Epithelial cell of prostate (primary cell): ENCODE results near the gene PHF21B.
"Not testable (repeated sequence)": the region's sequence is repeated elsewhere in the genome, so short reads cannot be mapped to it uniquely, and the experiment has no call there.

Experiments
- DNase-seq: peaks from one replicate; pipeline ENCODE4 v3.0.0-alpha.2; 2011; ENCODE audit warnings: low read depth, low spot score
- H3K27ac ChIP-seq: fragments of 450-650 bp; 2 replicates; pipeline ENCODE4 v1.5.1; 2017; ENCODE audit warnings: mild to moderate bottlenecking

Gene PHF21B

DNA sequence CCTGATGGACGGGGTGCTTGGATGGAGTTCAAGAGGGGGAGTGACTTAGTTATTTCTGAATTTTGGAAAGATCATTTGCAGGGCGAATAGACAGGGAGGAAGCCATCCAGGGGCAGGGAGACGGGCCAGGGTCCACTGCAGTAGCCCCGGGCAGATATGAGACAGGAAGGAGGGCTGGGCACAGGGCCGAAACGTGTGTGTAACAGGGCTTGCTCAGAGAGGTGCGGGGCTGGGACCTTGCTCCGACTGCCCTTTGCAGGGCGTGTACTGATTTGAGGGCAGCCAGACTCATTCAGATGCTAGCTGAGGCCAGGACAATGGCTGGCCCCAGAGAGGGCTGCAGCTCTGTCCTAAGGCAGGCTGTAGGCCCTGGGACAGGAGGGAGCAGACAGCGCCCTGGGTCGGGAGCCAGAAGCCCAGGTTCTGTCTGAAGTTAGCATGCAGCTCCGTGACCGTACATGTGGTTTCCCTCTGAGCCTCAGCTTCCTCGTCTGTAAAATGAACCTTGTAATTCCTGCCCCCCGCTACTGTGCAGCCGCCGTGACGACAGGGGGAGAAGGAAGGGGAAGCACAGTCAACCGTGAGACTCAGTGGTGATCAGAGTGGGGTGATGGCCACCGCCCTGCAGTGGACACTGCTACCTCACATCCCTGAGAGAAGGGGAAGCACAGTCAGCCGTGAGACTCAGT, 103.4 kb downstream of the PHF21B start:
- H3K27ac ChIP-seq = no peak overlapping the region
- DNase-seq = no peak

DNA sequence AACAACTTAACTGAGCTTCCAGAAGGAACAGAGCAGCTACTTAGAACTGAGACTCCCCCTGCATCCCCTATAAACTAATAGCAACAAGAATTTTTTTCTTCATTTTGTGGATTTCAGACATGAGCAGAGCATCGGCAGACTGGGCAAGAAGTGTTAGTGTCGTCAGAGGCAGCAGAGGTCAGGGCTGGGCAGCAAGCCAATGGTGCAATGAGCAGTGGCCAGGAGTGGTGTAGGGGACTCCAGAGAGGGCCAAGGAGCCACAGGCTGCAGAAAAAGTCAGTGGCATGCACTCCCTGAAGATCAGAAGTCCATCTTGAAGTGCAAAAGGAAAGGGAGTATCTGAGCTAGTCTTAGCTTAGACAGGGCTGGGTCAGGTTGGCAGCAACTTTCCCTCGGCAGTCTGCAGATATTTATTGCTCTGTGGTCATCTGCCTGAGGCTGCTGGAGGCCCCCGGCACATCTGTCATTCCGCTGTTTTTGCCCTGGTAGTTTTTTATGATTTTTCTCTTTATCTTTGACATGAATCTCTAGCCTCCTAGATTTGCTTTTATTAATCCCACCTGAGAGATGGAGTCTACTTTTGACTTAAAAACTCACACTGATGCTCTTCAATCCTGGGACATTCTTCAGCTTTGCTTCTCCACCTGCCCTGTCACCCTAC, 105.2 kb downstream of the PHF21B start:
- not testable (repeated sequence) for DNase-seq, H3K27ac ChIP-seq

DNA sequence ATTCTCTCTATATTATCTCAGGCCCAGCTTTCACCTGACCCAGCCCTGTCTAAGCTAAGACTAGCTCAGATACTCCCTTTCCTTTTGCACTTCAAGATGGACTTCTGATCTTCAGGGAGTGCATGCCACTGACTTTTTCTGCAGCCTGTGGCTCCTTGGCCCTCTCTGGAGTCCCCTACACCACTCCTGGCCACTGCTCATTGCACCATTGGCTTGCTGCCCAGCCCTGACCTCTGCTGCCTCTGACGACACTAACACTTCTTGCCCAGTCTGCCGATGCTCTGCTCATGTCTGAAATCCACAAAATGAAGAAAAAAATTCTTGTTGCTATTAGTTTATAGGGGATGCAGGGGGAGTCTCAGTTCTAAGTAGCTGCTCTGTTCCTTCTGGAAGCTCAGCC, 106.6 kb downstream of the PHF21B start:
- not testable (repeated sequence) for DNase-seq, H3K27ac ChIP-seq

DNA sequence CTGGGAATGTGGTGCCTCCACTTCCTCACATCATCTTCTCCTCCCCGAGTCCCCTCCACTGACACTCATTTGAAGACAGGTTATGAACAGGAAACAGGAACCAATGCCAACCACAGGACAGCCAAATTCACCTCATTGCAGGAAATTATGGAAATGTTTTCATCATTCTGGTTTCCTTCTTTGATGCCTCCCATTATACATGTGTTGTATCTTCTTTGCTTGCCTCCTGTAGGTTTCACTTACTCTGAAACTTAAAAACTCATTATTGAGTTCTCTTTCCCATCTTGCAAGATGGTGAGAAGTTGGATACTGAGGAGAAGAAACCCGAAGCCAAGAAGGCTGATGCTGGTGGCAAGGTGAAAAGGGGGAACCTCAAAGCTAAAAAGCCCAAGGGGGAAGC, 108.5 kb downstream of the PHF21B start:
- no peak overlapping the region for H3K27ac ChIP-seq
- no peak for DNase-seq

DNA sequence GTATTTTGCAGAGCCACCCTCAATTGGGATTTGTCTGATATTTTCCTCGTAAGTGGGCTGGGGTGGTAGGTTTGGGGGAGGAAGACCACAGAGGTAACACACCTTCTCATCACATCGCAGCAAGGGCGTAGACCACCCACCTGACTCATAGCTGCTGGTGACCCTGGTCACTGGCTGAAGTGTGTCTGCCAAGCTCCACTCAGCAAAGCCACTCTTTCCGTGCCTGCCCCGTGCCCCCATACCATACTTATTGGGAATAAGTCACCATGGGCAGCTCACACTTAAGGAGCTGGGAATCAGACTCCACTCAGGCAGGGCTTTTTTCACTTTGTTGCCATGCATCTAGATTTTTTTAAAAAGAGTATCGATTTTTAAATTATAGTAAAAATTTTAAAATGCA, 111.6 kb downstream of the PHF21B start:
- no peak for DNase-seq

DNA sequence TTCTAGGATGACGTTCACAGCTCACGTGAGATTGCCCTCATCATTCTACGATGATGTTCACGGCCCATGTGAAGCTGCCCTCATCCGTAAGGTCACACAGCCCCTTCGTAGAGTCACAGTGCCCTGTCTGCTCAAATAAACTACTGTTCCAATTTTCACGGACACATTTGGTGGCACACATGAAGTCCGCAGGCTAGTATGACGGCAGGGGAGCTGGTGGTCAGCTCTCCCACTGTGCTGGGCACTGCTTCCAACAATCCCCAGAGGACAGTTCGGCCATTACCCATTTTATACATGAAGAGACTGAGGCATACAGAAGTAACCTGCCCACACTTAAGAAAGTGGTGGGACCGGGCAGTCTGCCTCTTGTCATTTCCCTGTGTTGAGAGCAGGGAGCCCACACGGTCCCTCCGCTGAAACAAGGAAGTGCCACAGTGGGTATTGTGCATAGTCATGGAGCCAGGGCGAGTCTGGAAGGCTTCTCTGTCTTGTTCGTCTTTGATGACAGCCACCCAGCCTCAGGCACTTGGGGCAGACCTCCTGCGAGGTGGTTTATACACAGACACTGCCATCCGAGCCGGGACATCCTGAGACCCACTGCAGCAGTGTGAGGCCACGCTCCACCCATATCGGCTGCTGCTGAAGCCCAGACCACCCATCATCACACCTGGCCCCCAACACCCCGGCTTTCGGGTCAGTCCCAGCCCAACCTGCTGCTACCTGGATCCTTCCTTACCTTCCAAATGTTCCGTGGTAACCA, 114.3 kb downstream of the PHF21B start:
- no peak overlapping the region for H3K27ac ChIP-seq
- no peak for DNase-seq

More for the DNA sequence above, 111.6 kb downstream of the PHF21B start:
- no peak overlapping the region for H3K27ac ChIP-seq

DNA sequence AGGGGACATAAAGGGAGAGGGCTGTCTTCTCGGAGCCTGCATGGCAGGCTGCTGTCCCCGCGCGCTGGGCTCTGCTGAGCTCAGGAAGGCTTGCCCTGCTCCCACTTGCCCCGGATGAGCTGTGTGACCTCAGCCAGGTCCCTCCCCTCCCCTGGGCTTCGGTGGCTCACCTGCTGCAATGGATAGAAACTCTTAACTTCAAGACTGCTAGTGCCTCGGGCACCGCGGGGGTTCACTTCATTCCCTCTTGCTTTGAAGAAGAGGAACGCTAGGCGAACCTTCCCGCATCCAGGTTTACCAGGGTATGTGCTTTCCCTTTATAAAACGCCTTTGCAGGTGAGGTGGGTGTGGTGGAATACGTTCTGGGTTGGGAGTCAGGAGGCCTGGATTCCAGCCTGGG, 115.0 kb downstream of the PHF21B start:
- DNase-seq = no peak
- H3K27ac ChIP-seq = no peak overlapping the region

DNA sequence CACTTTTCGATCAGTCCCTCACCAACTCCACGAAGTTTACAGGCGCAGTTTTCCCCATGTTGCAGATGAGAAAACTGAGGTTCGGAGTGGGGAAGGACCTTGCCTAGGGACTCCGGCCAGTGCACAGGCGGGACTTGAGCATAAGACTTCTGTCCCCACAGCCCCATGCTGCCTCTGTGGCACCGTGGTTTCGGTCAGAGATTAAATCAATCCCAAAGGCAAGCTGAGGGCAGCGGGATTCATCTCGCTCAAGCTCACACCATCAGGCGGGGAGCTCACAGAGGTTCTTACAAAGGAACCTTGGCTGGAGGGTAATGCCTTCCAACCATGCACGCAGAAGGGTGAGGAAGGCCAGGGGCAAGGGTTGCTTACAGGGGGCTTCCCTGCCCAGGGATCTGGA, 115.5 kb downstream of the PHF21B start:
- H3K27ac ChIP-seq = no peak overlapping the region
- DNase-seq = no peak

DNA sequence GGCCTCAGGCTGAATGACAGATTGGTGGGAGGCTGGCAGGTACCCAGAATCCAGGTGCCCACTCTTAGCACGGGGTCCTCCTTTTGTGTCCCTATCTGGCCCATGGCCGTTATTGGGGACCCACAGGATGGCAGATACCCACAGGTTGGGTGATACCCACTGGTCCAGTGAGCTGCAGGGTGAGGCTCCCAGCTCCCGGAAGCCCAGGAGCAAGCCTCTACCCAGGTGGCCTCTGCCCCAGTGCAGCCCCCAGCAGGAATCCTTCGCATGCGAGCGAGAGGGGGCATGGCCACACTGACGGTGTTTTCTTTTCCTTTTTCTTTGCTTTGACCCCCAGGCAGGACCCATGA, 116.1 kb downstream of the PHF21B start:
- H3K27ac ChIP-seq = no peak overlapping the region
- DNase-seq = no peak

DNA sequence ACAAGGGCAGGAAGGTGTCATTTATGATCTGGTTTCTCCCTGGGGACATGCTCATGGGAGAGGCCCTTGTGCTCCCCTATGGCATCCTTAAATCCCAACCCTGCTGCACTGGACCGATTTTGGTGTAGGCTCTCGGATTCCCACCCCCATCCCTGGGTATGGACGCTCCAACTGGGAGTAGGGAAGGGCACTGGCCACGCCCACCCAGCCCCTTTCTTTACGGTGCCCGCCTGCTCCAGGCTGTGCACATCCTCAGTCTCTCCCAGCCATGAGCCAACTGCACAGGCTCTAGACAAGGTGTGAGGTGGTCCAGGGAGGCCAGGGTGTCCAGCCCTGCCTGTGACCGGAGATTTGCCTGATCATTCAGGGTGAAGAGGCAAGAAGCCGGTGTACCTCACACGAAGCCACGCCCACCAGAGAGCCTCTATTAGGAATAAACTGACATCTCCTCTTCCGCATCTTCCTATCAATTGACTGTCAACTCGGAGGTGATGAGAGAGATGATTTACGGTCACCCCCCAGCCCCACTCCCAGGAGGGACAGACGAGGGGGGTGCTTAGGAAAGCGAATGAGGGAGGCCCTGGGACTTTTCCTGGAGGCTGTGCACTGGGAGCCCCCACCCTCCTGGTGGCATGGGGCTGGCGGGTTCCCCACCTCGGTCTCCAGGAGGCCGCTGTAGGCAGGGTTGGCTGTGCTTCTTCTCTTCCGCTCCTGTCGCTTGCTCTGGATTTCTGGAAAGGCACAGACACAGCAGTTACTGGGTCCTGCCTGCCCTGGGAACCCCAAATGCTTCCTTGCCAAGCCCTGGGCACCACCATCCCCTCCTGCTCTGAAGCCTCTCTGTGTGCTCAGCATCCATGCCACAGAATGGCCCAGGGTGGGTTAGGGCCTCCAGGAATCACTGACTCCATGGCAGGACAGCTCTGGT, 116.7 kb downstream of the PHF21B start:
- H3K27ac ChIP-seq = no peak overlapping the region
- DNase-seq = no peak

DNA sequence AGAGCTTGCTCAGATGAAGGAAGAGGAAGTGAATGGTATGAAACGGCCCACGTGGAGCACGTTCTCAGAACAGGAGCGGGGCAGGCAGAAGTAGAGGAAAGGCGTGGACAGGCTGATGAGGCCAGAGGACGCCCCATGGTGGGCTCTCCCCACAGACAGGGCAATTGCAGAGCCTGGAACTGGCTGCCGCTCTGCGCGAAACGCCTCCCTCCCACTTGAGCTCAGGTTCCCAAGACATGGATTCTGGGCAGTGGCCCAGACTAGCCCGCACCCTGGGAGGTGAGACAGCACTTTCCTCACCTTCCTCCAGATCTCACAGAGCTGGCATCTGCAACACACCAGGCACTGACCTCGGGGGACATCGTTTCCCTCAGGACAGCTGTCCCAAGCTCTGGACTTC, 117.6 kb downstream of the PHF21B start:
- no peak overlapping the region for H3K27ac ChIP-seq
- DNase-seq = no peak

DNA sequence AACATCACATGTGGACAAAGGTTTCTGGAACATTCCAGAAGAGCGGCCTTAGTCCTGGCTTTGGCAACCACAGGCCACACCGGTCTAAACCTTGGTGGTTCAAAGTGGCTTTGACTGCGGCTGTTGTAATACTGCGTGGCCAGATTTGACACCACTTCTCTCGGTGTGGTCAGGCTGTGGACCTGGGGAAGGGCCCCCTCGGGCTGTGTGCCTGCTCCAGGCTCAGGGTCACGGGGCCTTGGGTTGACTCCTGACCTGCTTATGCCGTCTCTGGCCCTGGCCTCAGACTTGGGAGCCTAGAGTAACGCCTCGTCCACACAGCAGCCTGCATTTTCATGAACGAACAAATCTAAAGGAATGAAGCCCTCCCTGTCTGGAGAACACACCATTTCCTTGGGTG, 118.0 kb downstream of the PHF21B start:
- DNase-seq = no peak

DNA sequence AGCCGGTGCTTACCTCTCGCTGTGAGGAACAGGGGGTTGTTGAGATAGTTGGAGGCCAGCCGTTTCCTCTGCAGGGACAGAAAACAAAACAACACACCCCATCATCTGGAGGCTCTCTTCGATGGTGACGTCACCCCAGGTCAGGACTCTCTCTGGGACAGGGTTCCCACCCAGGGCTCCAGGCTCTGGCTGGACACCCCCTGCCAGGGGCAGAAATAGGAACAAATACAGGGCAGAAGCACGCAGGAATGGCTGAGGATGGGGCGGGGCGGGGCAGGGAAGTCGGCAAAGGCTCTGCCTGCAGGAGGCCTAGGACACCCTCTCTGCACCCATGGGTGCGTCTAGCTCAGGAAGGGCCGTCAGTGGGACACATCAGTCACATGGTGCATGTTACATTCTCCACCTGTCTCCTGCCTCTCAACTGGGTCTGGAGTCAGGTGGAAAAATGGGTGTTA, 118.5 kb downstream of the PHF21B start:
- no peak overlapping the region for H3K27ac ChIP-seq
- no peak for DNase-seq

More for the DNA sequence above, 118.0 kb downstream of the PHF21B start:
- H3K27ac ChIP-seq = no peak overlapping the region

DNA sequence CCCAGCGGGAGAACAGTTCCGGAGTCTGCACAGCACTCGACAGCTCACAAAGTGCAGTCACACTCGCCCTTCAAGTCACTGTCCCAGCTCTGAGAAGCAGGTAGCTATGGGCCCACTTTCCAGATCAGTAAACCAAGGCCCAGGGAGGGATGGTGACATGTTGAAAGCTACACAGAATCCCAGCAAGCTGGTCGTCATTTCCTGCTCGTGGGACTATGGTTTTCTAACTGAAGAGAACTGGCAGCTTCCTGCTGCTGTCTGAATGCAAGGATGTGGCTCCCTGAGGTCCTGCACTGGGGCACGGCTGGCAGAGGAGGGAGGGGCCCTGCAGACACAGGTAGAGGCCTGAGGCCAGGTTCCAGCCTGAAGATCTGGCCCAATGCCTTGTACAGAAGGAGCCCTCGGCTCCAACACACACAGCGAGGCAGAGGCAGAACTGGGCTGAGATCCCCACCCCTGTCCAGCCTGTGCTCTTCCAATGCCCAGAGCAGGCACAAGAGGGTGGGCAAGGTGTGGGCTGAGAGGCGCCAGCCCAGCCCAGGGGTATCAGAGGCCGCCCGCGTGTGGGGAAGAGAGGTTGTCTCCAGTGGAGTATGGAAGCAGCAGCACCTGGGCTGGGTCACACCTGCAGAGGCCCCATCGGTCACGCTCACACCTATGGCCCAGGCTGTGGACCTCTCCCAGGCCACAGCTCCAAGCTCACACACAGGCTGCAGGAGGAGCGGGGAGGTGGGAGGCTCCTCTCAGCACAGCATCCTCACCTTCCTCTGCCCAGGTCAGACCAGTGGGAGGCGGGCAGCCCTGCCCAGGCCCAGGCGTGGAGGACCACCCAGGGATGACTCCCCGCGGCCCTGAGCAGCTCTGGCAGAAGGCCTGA, 119.2 kb downstream of the PHF21B start:
- H3K27ac ChIP-seq = no peak overlapping the region
- no peak for DNase-seq

DNA sequence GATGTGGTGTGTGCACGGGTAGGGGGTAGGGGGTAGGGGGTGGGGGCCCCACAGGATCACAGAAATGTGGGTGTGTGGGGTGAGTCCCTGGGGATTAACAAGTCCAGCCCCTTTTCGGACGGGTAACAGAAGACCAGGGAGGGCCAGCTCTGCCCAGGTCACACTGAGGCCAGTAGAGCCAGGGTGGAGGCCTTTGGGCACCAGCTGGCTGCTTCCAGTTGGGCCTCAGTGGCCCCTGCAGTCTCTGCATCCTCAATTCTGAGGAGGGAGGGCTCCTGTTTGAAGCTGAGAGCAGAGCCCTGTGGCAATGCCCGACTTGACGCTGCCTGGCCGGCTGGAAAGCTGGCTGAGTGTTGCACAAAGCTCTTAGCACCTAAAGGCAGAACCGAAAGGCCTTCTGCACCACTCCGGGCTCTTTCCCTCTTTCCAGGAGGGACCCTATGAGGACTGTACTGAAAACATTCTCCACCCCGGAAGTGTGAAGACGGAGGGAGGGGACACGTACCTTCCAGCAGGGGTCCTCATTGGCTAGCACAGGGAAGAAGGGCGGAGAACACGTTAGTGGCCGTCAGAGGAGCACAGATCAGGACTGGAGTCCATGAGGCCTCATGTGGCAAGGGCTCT, 120.4 kb downstream of the PHF21B start:
- no peak for DNase-seq
- H3K27ac ChIP-seq = no peak overlapping the region

DNA sequence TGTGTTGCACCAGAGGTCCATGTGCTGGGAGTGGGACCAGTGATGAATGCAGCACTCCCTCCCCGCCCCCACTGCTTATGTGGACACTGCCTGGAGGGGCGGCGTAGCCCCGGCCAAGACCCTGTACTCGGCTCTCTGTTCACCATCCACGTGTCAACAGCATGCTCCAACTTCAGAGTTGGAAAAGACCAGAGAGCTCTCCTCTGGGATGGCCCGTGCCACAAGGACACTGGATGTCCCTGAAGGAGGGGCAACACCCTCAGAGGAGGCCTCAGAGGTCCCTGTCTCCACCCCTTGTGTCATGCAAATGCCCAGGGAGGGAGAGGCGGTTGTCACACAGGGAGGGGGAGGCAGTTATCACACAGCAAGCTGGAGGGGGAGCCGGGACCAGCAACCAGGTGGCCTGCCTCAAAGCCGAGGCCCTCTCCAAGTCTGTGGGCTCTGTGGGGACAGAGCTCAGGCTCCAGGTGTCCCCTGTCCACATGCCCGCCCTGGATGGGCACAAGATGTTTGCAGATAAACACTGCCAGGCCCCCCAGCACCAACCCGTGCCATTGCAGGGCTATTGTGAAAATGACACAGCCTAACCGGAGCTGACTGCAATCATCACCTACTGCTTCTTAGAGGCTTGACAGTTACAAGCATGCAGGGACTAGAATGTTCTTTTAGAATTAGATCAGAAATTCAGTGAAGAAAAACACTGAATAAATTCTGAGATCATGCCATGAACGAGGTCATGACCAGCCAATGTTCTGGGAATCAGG, 121.1 kb downstream of the PHF21B start:
- no peak overlapping the region for H3K27ac ChIP-seq
- DNase-seq = no peak

DNA sequence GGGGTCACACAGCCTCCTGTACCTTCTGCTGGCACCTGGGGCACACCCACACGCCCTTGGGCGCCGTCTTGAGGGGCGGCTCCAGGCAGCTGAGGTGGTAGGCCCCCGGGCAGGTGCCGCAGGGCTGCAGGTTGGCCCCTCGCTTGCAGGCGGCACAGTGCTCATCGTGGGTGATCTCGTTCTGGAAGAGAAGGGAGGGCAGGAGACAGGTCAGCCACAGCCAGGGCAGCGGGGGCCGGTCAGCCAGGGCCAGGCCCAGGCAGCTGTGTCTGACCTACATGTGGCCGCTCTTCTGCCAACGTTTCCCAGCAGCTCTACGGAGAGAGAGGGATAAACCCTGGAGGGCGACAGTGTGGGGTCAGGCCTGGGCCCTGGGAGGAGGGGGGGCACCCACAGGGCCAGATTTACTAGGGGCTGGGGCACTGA, 121.9 kb downstream of the PHF21B start:
- no peak overlapping the region for H3K27ac ChIP-seq
- DNase-seq = no peak

DNA sequence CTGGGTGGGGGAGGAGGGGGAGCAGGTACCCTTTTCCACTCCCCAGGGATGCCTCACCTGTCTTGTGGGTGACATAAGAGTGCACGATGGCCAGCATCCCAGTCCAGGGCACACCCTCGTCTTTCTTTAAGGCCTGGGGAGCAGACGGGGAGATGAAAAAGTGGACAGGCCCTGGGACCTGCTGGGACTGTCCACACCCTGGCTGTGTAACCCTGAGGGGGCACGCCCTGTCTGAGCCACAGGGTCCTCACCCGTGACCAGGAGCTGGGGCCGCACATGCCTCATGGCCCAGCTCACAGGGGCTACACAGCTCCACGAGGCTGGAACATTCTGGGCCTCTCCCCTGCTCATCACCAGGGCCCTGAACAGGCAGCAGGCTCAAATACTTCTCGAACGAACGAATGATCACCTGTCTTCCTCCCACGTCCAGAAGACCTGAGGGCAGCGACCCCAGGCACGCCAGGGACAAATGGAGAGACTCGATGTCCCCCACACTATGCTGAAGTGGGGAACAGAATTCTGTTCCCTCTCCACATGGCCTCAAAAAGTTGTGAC, 123.9 kb downstream of the PHF21B start:
- no peak for DNase-seq
- H3K27ac ChIP-seq = no peak overlapping the region
